ENCODE measurements around the gene PFKFB3. TPM values are rescaled to one million over a fixed set of nuclear protein-coding genes. Genes with fewer than 3 reads are reported as not detected.

Gene PFKFB3
- total RNA-seq, 1 experiment from 2014 or later = 43.6 TPM

- Histone ChIP-seq H3K9me3 (ENCODE audit: low read length) (no peaks in the 10 kb centered on the region), H3K9ac (ENCODE audit: low read length) (no peak overlapping the region), H3K4me2 (ENCODE audit: low read depth, low read length, poor library complexity, severe bottlenecking) (no peak overlapping the region)
Observed at GRCh38 chr10:6221192-6221940, 18.6 kb downstream of the PFKFB3 start.

GRCh38 chr10:6221971-6222751 lies 19.4 kb downstream of the PFKFB3 start:
- Histone ChIP-seq H3K4me3 (ENCODE audit: low read length) (no peak overlapping the region), H2AFZ (ENCODE audit: low read length) (no peak overlapping the region), H3K9me2 (replicated peaks; ENCODE audit: insufficient read depth, low read length) (no peaks in the 10 kb centered on the region), H4K20me1 (ENCODE audit: insufficient read depth, low read depth, low read length) (no peaks in the 10 kb centered on the region; the same call in 1 of the 2 replicates), H3K9me3 (ENCODE audit: low read length) (no peaks in the 10 kb centered on the region), H3K36me3 (ENCODE audit: insufficient read depth, low read length) (peaks cover 11% of the 10 kb centered on the region), H3K27me3 (ENCODE audit: low read length) (no peaks in the 10 kb centered on the region), H3K9ac (ENCODE audit: low read length) (no peak overlapping the region), H3K27ac (ENCODE audit: low read length) (no peak overlapping the region), H3K4me2 (ENCODE audit: low read depth, low read length, poor library complexity, severe bottlenecking) (no peak overlapping the region), H3K79me2 (ENCODE audit: low read length) (no peaks in the 10 kb centered on the region), H3K4me1 (ENCODE audit: low read length) (no peaks in the 10 kb centered on the region)
- no peak for DNase-seq

More at GRCh38 chr10:6221192-6221940, 18.6 kb downstream of the PFKFB3 start:
- H3K4me3 ChIP-seq (ENCODE audit: low read length) = no peak overlapping the region
- H3K9me2 ChIP-seq (replicated peaks; ENCODE audit: insufficient read depth, low read length) = no peaks in the 10 kb centered on the region
- no peaks in the 10 kb centered on the region for H3K79me2 ChIP-seq (ENCODE audit: low read length)
- no peaks in the 10 kb centered on the region; the same call in 1 of the 2 replicates for H4K20me1 ChIP-seq (ENCODE audit: insufficient read depth, low read depth, low read length)
- DNase-seq = no peak
- no peaks in the 10 kb centered on the region for H3K27me3 ChIP-seq (ENCODE audit: low read length)
- no peak overlapping the region for H3K27ac ChIP-seq (ENCODE audit: low read length)
- peaks cover 13% of the 10 kb centered on the region for H3K36me3 ChIP-seq (ENCODE audit: insufficient read depth, low read length)
- H3K4me1 ChIP-seq (ENCODE audit: low read length) = no peaks in the 10 kb centered on the region
- H2AFZ ChIP-seq (ENCODE audit: low read length) = no peak overlapping the region

- Histone ChIP-seq H3K4me1 (ENCODE audit: low read length) (no peaks in the 10 kb centered on the region), H3K9ac (ENCODE audit: low read length) (no peak overlapping the region), H3K9me3 (ENCODE audit: low read length) (no peaks in the 10 kb centered on the region), H3K27ac (ENCODE audit: low read length) (no peak overlapping the region), H3K9me2 (replicated peaks; ENCODE audit: insufficient read depth, low read length) (no peaks in the 10 kb centered on the region), H2AFZ (ENCODE audit: low read length) (no peak overlapping the region), H3K4me2 (ENCODE audit: low read depth, low read length, poor library complexity, severe bottlenecking) (no peak overlapping the region), H4K20me1 (ENCODE audit: insufficient read depth, low read depth, low read length) (no peaks in the 10 kb centered on the region), H3K36me3 (ENCODE audit: insufficient read depth, low read length) (peaks cover 11% of the 10 kb centered on the region), H3K27me3 (ENCODE audit: low read length) (no peaks in the 10 kb centered on the region), H3K4me3 (ENCODE audit: low read length) (no peak overlapping the region), H3K79me2 (ENCODE audit: low read length) (no peaks in the 10 kb centered on the region)
- DNase-seq = no peak
Observed at GRCh38 chr10:6222755-6223154, 20.0 kb downstream of the PFKFB3 start.

GRCh38 chr10:6223981-6224380 lies 21.2 kb downstream of the PFKFB3 start:
- Histone ChIP-seq H3K4me1 (ENCODE audit: low read length) (no peaks in the 10 kb centered on the region), H3K9me2 (replicated peaks; ENCODE audit: insufficient read depth, low read length) (no peaks in the 10 kb centered on the region), H3K27ac (ENCODE audit: low read length) (no peak overlapping the region), H3K36me3 (ENCODE audit: insufficient read depth, low read length) (peaks cover 11% of the 10 kb centered on the region), H3K27me3 (ENCODE audit: low read length) (no peaks in the 10 kb centered on the region), H3K4me2 (ENCODE audit: low read depth, low read length, poor library complexity, severe bottlenecking) (no peak overlapping the region), H3K4me3 (ENCODE audit: low read length) (no peak overlapping the region), H4K20me1 (ENCODE audit: insufficient read depth, low read depth, low read length) (no peaks in the 10 kb centered on the region), H3K9ac (ENCODE audit: low read length) (no peak overlapping the region), H3K9me3 (ENCODE audit: low read length) (no peaks in the 10 kb centered on the region), H2AFZ (ENCODE audit: low read length) (no peak overlapping the region), H3K79me2 (ENCODE audit: low read length) (no peaks in the 10 kb centered on the region)
- DNase-seq = no peak

GRCh38 chr10:6224781-6225180 lies 22.0 kb downstream of the PFKFB3 start:
- no peak for DNase-seq
- H3K4me3 ChIP-seq (ENCODE audit: low read length) = no peak overlapping the region
- no peaks in the 10 kb centered on the region for H3K79me2 ChIP-seq (ENCODE audit: low read length)
- H3K9me2 ChIP-seq (replicated peaks; ENCODE audit: insufficient read depth, low read length) = no peaks in the 10 kb centered on the region
- no peak overlapping the region for H3K27ac ChIP-seq (ENCODE audit: low read length)
- no peak overlapping the region for H3K4me2 ChIP-seq (ENCODE audit: low read depth, low read length, poor library complexity, severe bottlenecking)
- H2AFZ ChIP-seq (ENCODE audit: low read length) = no peak overlapping the region
- H3K4me1 ChIP-seq (ENCODE audit: low read length) = no peaks in the 10 kb centered on the region
- no peaks in the 10 kb centered on the region for H3K27me3 ChIP-seq (ENCODE audit: low read length)
- peaks cover 11% of the 10 kb centered on the region for H3K36me3 ChIP-seq (ENCODE audit: insufficient read depth, low read length)
- H4K20me1 ChIP-seq (ENCODE audit: insufficient read depth, low read depth, low read length) = no peaks in the 10 kb centered on the region
- H3K9me3 ChIP-seq (ENCODE audit: low read length) = no peaks in the 10 kb centered on the region
- H3K9ac ChIP-seq (ENCODE audit: low read length) = no peak overlapping the region

- H3K4me3 ChIP-seq (ENCODE audit: low read length) = no peak overlapping the region
- no peak overlapping the region for H3K9ac ChIP-seq (ENCODE audit: low read length)
- H3K36me3 ChIP-seq (ENCODE audit: insufficient read depth, low read length) = peaks cover 11% of the 10 kb centered on the region
- H3K4me2 ChIP-seq (ENCODE audit: low read depth, low read length, poor library complexity, severe bottlenecking) = no peak overlapping the region
- no peak overlapping the region for H3K27ac ChIP-seq (ENCODE audit: low read length)
- no peak for DNase-seq
- no peaks in the 10 kb centered on the region for H3K9me3 ChIP-seq (ENCODE audit: low read length)
- no peaks in the 10 kb centered on the region for H3K27me3 ChIP-seq (ENCODE audit: low read length)
- no peak overlapping the region for H2AFZ ChIP-seq (ENCODE audit: low read length)
- H4K20me1 ChIP-seq (ENCODE audit: insufficient read depth, low read depth, low read length) = no peaks in the 10 kb centered on the region
- H3K79me2 ChIP-seq (ENCODE audit: low read length) = no peaks in the 10 kb centered on the region
- no peaks in the 10 kb centered on the region for H3K4me1 ChIP-seq (ENCODE audit: low read length)
- H3K9me2 ChIP-seq (replicated peaks; ENCODE audit: insufficient read depth, low read length) = no peaks in the 10 kb centered on the region
Observed at GRCh38 chr10:6225263-6225814, 22.6 kb downstream of the PFKFB3 start.

GRCh38 chr10:6226216-6226615 lies 23.5 kb downstream of the PFKFB3 start:
- H4K20me1 ChIP-seq (ENCODE audit: insufficient read depth, low read depth, low read length) = no peaks in the 10 kb centered on the region
- no peak overlapping the region for H3K9ac ChIP-seq (ENCODE audit: low read length)
- no peak overlapping the region for H3K4me3 ChIP-seq (ENCODE audit: low read length)
- H3K27ac ChIP-seq (ENCODE audit: low read length) = no peak overlapping the region
- H3K79me2 ChIP-seq (ENCODE audit: low read length) = no peaks in the 10 kb centered on the region
- no peaks in the 10 kb centered on the region for H3K4me1 ChIP-seq (ENCODE audit: low read length)
- H3K4me2 ChIP-seq (ENCODE audit: low read depth, low read length, poor library complexity, severe bottlenecking) = no peak overlapping the region
- H3K9me3 ChIP-seq (ENCODE audit: low read length) = no peaks in the 10 kb centered on the region
- no peak for DNase-seq
- H2AFZ ChIP-seq (ENCODE audit: low read length) = no peak overlapping the region
- H3K9me2 ChIP-seq (replicated peaks; ENCODE audit: insufficient read depth, low read length) = no peaks in the 10 kb centered on the region
- peaks cover 11% of the 10 kb centered on the region for H3K36me3 ChIP-seq (ENCODE audit: insufficient read depth, low read length)
- no peaks in the 10 kb centered on the region for H3K27me3 ChIP-seq (ENCODE audit: low read length)

- no peaks in the 10 kb centered on the region for H3K79me2 ChIP-seq (ENCODE audit: low read length)
- H4K20me1 ChIP-seq (ENCODE audit: insufficient read depth, low read depth, low read length) = no peaks in the 10 kb centered on the region
- H3K27ac ChIP-seq (ENCODE audit: low read length) = no peak overlapping the region
- no peak overlapping the region for H3K4me3 ChIP-seq (ENCODE audit: low read length)
- no peak overlapping the region for H2AFZ ChIP-seq (ENCODE audit: low read length)
- no peak overlapping the region for H3K9ac ChIP-seq (ENCODE audit: low read length)
- H3K27me3 ChIP-seq (ENCODE audit: low read length) = no peaks in the 10 kb centered on the region
- H3K36me3 ChIP-seq (ENCODE audit: insufficient read depth, low read length) = peaks cover 11% of the 10 kb centered on the region
- no peaks in the 10 kb centered on the region for H3K4me1 ChIP-seq (ENCODE audit: low read length)
- no peaks in the 10 kb centered on the region for H3K9me2 ChIP-seq (replicated peaks; ENCODE audit: insufficient read depth, low read length)
- DNase-seq = no peak
- H3K4me2 ChIP-seq (ENCODE audit: low read depth, low read length, poor library complexity, severe bottlenecking) = no peak overlapping the region
- no peaks in the 10 kb centered on the region for H3K9me3 ChIP-seq (ENCODE audit: low read length)
Observed at GRCh38 chr10:6227346-6227745, 24.6 kb downstream of the PFKFB3 start.

All from Karpas-422 (cell line).